ENCODE data around the gene CPA3. TPM values are rescaled to one million over a fixed set of nuclear protein-coding genes. Genes with fewer than 3 reads are reported as not detected.

CPA3 gene
- total and polyA plus RNA-seq, 2 donors (not counting 1 experiment from before 2014, with no cell fraction given): not detected

GRCh38 chr3:148925845-148926244 lies 60.7 kb downstream of the CPA3 start:
- Histone ChIP-seq H3K27ac (ENCODE audit: low read length in 2 of 2) (no peak overlapping the region), H3K27me3 (replicated peaks in 1 of 4; ENCODE audit: control extremely low read depth in 1 of 4, control insufficient read depth in 3 of 4, insufficient read depth in 4 of 4, low read length in 3 of 4) (peaks cover 0 to 3% (median 0%) of the 10 kb centered on the region in 4 experiments), H3K4me3 (ENCODE audit: control extremely low read depth in 1 of 5, extremely low read depth in 1 of 5, insufficient read depth in 1 of 5, low read depth in 2 of 5, low read length in 4 of 5) (no peak overlapping the region), H3K36me3 (replicated peaks in 1 of 2; ENCODE audit: control extremely low read depth in 1 of 2, control insufficient read depth in 1 of 2, extremely low read depth in 1 of 2, insufficient read depth in 2 of 2, low read length in 1 of 2) (no peaks in the 10 kb centered on the region), H4K20me1 (ENCODE audit: control insufficient read depth, insufficient read depth, low read length, poor library complexity, severe bottlenecking) (no peaks in the 10 kb centered on the region), H3K4me2 (replicated peaks; ENCODE audit: low read depth, low read length, poor library complexity, severe bottlenecking) (no peak overlapping the region), H3K4me1 (ENCODE audit: control insufficient read depth in 2 of 2, insufficient read depth in 2 of 2, low read length in 2 of 2) (no peaks in the 10 kb centered on the region), H2AFZ (ENCODE audit: insufficient read depth, low read depth, low read length, poor library complexity, severe bottlenecking) (no peak overlapping the region), H3K9ac (ENCODE audit: low read length) (no peak overlapping the region), H3K9me3 (ENCODE audit: control extremely low read depth in 1 of 3, control insufficient read depth in 2 of 3, insufficient read depth in 1 of 3, low read length in 2 of 3) (no peaks in the 10 kb centered on the region), H3K79me2 (ENCODE audit: control insufficient read depth, insufficient read depth, low read length) (no peaks in the 10 kb centered on the region)
- H3K9me3 Mint-ChIP-seq (ENCODE audit: insufficient read depth): no peaks in the 10 kb centered on the region
- H3K27me3 Mint-ChIP-seq: peaks cover 9% of the 10 kb centered on the region
- ChIA-PET POLR2A (no interaction called here), CTCF (no interaction called here)
- intact Hi-C loops (cut with micrococcal nuclease): no loop called here
- no peak for TF ChIP-seq EZH2 (IDR thresholded peaks at IDR 0.05; ENCODE audit: borderline replicate concordance, insufficient read depth, low read depth, low read length, poor library complexity, severe bottlenecking)
- TF ChIP-seq, protein P1, sequence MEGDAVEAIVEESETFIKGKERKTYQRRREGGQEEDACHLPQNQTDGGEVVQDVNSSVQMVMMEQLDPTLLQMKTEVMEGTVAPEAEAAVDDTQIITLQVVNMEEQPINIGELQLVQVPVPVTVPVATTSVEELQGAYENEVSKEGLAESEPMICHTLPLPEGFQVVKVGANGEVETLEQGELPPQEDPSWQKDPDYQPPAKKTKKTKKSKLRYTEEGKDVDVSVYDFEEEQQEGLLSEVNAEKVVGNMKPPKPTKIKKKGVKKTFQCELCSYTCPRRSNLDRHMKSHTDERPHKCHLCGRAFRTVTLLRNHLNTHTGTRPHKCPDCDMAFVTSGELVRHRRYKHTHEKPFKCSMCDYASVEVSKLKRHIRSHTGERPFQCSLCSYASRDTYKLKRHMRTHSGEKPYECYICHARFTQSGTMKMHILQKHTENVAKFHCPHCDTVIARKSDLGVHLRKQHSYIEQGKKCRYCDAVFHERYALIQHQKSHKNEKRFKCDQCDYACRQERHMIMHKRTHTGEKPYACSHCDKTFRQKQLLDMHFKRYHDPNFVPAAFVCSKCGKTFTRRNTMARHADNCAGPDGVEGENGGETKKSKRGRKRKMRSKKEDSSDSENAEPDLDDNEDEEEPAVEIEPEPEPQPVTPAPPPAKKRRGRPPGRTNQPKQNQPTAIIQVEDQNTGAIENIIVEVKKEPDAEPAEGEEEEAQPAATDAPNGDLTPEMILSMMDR (IDR thresholded peaks at IDR 0.05): no peak
- WGBS (ENCODE audit: insufficient coverage): 69% methylated on average over 2 of the region's 5 CpGs
- no peak overlapping the region for H3K27ac Mint-ChIP-seq
- DNase-seq (no peak), ATAC-seq (ENCODE audit: low read depth) (no peak)
- H3K4me3 Mint-ChIP-seq: no peak overlapping the region
- no peaks in the 10 kb centered on the region for H3K4me1 Mint-ChIP-seq

- Histone ChIP-seq H4K20me1 (ENCODE audit: control insufficient read depth, insufficient read depth, low read length, poor library complexity, severe bottlenecking) (no peaks in the 10 kb centered on the region), H3K79me2 (ENCODE audit: control insufficient read depth, insufficient read depth, low read length) (no peaks in the 10 kb centered on the region), H3K4me2 (replicated peaks; ENCODE audit: low read depth, low read length, poor library complexity, severe bottlenecking) (no peak overlapping the region), H3K9ac (ENCODE audit: low read length) (no peak overlapping the region), H3K4me1 (ENCODE audit: control insufficient read depth in 2 of 2, insufficient read depth in 2 of 2, low read length in 2 of 2) (no peaks in the 10 kb centered on the region), H3K36me3 (replicated peaks in 1 of 2; ENCODE audit: control extremely low read depth in 1 of 2, control insufficient read depth in 1 of 2, extremely low read depth in 1 of 2, insufficient read depth in 2 of 2, low read length in 1 of 2) (no peaks in the 10 kb centered on the region), H3K27ac (ENCODE audit: low read length in 2 of 2) (no peak overlapping the region), H3K27me3 (replicated peaks in 1 of 4; ENCODE audit: control extremely low read depth in 1 of 4, control insufficient read depth in 3 of 4, insufficient read depth in 4 of 4, low read length in 3 of 4) (peaks cover 0 to under 1% (median 0%) of the 10 kb centered on the region in 4 experiments), H3K4me3 (ENCODE audit: control extremely low read depth in 1 of 5, extremely low read depth in 1 of 5, insufficient read depth in 1 of 5, low read depth in 2 of 5, low read length in 4 of 5) (no peak overlapping the region), H2AFZ (ENCODE audit: insufficient read depth, low read depth, low read length, poor library complexity, severe bottlenecking) (no peak overlapping the region), H3K9me3 (ENCODE audit: control extremely low read depth in 1 of 3, control insufficient read depth in 2 of 3, insufficient read depth in 1 of 3, low read length in 2 of 3) (no peaks in the 10 kb centered on the region)
- Mint-ChIP-seq H3K4me3 (no peak overlapping the region), H3K27ac (no peak overlapping the region), H3K27me3 (peaks cover 17% of the 10 kb centered on the region), H3K4me1 (no peaks in the 10 kb centered on the region), H3K9me3 (ENCODE audit: insufficient read depth) (no peaks in the 10 kb centered on the region)
- no peak for ATAC-seq (ENCODE audit: low read depth)
- DNase-seq: no peak
- POLR2A ChIA-PET: no interaction called here
- TF ChIP-seq EZH2 (IDR thresholded peaks at IDR 0.05; ENCODE audit: borderline replicate concordance, insufficient read depth, low read depth, low read length, poor library complexity, severe bottlenecking): no peak
- TF ChIP-seq, protein P1 (IDR thresholded peaks at IDR 0.05): no peak
- intact Hi-C loops (cut with micrococcal nuclease): no loop called here
- CTCF ChIA-PET: interaction anchor here (0.6 to 0.8 kb wide), 2 partner anchors 13 to 18 kb away, joined by 3 to 4 read pairs; no protein-coding TSS in a partner anchor
- WGBS (ENCODE audit: insufficient coverage): no CpG with 5 or more reads among the region's 3 CpGs
Observed at GRCh38 chr3:148930752-148931151, 65.7 kb downstream of the CPA3 start.
